Lung microvascular endothelial cell (primary cell): ENCODE data around the gene PTPRN2. TPM values are rescaled to one million over a fixed set of nuclear protein-coding genes. Genes with fewer than 3 reads are reported as not detected.
A peak's percentile ranks its signal among the peaks of the same experiment; 100 is the strongest.
"Not testable (repeated sequence)": the region's sequence is repeated elsewhere in the genome, so short reads cannot be mapped to it uniquely, and the experiment has no call there.

ENCODE experiments used
- DNase-seq, 2 donors: peaks; one replicate each; pipeline versions ENCODE4 v3.0.0 to v3.0.0-alpha.2; 2010; ENCODE audit warnings: low read depth in 2 of 2
- total RNA-seq: library from RNA; depleted of rRNA; stranded (reverse); fragments of >200 nt; gene quantifications from 2 replicates; pipeline ENCODE4 v1.2.1, GENCODE V29; 2014

Gene PTPRN2
- total RNA-seq, 1 donor from 2014 or later = 4.6 TPM

GRCh38 chr7:157577796-157578339 is 1009.8 kb downstream of the PTPRN2 start:
- no peak for DNase-seq

DNA sequence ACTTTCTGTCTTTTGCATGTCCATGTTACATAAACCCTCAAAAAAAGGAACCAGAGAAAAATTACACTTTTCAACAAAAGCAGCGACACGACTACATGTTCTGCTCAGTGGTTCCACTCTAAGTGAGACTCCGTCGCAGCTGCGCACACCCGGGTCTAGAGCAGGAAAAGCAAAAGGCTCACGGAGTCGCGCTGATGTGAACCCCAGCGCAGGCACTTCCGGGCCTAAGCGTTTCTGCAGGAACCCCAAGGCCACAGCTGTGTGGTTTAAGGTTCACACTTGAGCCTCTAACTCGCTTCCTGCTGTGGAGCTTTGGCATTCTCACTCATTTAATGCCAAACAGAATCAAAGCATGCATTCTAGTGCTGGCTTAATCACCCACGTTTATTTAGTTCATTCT is 1010.6 kb downstream of the PTPRN2 start:
- no peak for DNase-seq

DNA sequence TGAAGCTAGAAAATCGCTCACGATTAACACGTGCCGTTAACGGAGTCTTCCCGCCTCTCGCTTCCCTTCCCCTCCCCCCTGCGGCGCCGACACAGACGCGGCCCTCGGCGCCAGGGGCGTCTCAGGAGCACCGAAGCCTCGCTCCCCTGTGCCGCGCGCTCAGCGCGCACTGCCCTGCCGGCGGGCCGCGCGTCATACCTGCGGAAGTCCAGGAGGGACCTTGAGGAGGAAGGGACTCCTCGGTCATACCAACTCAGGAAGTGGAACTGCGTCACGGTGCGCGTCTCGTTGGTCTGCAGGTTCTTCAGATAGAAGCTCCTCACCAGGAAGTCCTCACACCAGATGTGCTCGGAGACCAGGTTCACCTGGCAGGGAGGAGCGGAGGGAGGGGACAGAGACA is 1011.2 kb downstream of the PTPRN2 start:
- DNase-seq = peak in 1 of 2 donors; percentile 33

DNA sequence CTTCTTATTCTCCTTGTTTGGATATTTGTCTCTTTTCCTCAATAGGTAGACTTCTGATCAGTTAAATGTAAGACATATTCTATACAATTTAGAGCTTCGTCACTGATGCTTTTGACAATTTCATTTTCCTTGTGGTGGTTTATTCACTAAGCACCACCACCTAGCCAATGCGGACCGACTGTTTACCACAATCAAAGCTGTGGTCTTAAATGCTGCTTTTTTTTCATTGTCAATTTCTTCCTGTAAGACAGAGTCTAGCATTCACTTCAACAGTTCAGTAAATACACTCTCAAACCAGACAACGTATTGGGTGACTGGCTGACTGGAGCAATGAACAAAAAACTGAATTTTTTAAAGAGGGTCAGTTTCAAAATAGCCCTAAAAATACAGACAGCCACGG is 1011.8 kb downstream of the PTPRN2 start:
- no peak for DNase-seq

- DNase-seq = no peak
Measured at GRCh38 chr7:157574914-157575586, 1012.6 kb downstream of the PTPRN2 start.

GRCh38 chr7:157574120-157574825 is 1013.4 kb downstream of the PTPRN2 start:
- peak in 1 of 2 donors; percentile 39 for DNase-seq

- no peak for DNase-seq
Measured at GRCh38 chr7:157573244-157573643, 1014.4 kb downstream of the PTPRN2 start.

GRCh38 chr7:157572622-157573021 is 1015.0 kb downstream of the PTPRN2 start:
- DNase-seq = no peak

- DNase-seq = no peak
Measured at GRCh38 chr7:157570531-157571200, 1017.0 kb downstream of the PTPRN2 start.

- DNase-seq = no peak
Measured at GRCh38 chr7:157569967-157570366, 1017.7 kb downstream of the PTPRN2 start.

GRCh38 chr7:157568770-157569584 is 1018.6 kb downstream of the PTPRN2 start:
- peak; percentile 57 to 72 for DNase-seq

GRCh38 chr7:157568106-157568769 is 1019.4 kb downstream of the PTPRN2 start:
- no peak for DNase-seq

DNA sequence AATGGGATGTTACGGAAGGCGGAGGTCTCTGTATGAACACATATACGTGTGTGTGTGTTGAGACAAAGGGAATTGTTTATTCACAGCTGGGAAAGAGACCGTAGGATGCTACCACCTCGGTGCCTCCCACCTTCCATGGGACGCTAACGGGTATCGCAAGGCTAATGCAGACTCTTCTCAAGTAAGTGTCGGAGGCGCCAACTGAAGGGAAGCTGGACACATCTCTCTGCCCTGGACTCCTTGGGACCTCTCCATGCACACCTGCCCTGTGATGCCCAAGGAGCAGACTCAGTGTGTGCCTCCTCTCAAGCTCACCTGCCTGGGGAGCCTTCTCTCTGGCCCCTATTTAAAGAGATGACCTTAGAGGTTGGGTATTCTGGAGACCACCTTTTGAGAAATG is 1020.0 kb downstream of the PTPRN2 start:
- no peak for DNase-seq

- DNase-seq = no peak
Measured at GRCh38 chr7:157566631-157567006, 1021.0 kb downstream of the PTPRN2 start.

- DNase-seq = no peak
Measured at GRCh38 chr7:157565981-157566630, 1021.5 kb downstream of the PTPRN2 start.

- no peak for DNase-seq
Measured at GRCh38 chr7:157565201-157565626, 1022.4 kb downstream of the PTPRN2 start.

- peak in 1 of 2 donors; percentile 93 for DNase-seq
Measured at GRCh38 chr7:157564517-157565177, 1023.0 kb downstream of the PTPRN2 start.

- not testable (repeated sequence) for DNase-seq
Measured at GRCh38 chr7:157563467-157564135, 1024.0 kb downstream of the PTPRN2 start.
